AG04449 (cell line): ENCODE data around the gene S100A10.

Experiments used
- CTCF ChIA-PET: fragments of 350-600 bp; formaldehyde crosslinking; extraction: SDS; loops from one replicate; lab custom pipeline; 2021; ENCODE audit warnings: antibody characterized with exemption; lab: Yijun Ruan, JAX
- POLR2A ChIA-PET: fragments of 400-600, 350-600 bp; formaldehyde crosslinking; extraction: SDS; loops from one replicate; lab custom pipeline; 2020; ENCODE audit warnings: antibody characterized with exemption, inconsistent platforms; lab: Yijun Ruan, JAX
- DNase-seq: peaks from one replicate; pipeline ENCODE4 v3.0.0-alpha.2; 2010; ENCODE audit warnings: low read depth, low spot score
- H3K4me3 ChIP-seq: 2 replicates; pipeline ENCODE4 v1.5.1; 2011; ENCODE audit warnings: low read depth, mild to moderate bottlenecking, control low read depth, low read length
- TF ChIP-seq, protein P1 (sequence below): IDR thresholded peaks from one replicate; pipeline ENCODE4 v1.5.1; 2011; ENCODE audit warnings: mild to moderate bottlenecking, moderate library complexity, low read length, control low read depth, inconsistent platforms; ENCODE audit not compliant: insufficient read depth; ENCODE audit errors: missing control alignments

S100A10 gene

DNA sequence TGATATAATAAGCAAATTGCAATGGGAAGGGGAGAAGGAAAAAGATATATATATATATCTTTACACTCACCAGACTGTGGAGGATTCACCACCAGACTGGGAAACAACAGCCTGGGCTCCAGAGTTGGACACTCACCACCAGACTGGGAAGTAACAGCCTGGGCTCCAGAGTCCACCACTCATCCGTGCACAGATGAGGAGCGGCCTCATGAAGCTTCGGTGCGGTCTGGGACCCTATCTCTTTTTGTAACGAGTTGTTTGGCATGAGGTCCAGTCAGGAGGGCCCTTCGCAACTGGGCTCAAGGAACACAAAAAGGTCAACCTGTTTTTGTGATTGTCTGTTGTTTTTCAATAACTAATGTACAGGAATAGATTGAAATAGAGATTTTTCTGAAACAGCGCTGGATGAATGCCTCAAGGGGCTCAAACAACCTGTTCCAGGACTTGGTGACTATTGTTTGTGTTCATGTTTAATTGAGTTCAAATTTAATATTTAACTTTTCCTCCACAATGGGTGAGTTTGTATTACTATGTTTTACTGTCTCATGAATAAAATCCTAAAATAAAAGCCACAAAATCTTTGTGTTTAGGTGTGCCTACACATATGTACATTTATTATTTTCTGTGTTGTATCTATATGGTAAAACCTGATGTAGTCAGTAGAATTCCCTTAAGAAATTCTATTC, 40.1 kb downstream of the S100A10 start:
- H3K4me3 ChIP-seq = no peak overlapping the region
- DNase-seq = no peak
- CTCF ChIA-PET = interaction anchor here (1.1 to 1.9 kb wide), 6 partner anchors 15 to 48 kb away, joined by 4 to 7 read pairs (median 6); no protein-coding TSS in a partner anchor
- TF ChIP-seq, protein P1, sequence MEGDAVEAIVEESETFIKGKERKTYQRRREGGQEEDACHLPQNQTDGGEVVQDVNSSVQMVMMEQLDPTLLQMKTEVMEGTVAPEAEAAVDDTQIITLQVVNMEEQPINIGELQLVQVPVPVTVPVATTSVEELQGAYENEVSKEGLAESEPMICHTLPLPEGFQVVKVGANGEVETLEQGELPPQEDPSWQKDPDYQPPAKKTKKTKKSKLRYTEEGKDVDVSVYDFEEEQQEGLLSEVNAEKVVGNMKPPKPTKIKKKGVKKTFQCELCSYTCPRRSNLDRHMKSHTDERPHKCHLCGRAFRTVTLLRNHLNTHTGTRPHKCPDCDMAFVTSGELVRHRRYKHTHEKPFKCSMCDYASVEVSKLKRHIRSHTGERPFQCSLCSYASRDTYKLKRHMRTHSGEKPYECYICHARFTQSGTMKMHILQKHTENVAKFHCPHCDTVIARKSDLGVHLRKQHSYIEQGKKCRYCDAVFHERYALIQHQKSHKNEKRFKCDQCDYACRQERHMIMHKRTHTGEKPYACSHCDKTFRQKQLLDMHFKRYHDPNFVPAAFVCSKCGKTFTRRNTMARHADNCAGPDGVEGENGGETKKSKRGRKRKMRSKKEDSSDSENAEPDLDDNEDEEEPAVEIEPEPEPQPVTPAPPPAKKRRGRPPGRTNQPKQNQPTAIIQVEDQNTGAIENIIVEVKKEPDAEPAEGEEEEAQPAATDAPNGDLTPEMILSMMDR = no peak
- POLR2A ChIA-PET = no interaction called here

GRCh38 chr1:151952811-151953210, 40.8 kb downstream of the S100A10 start:
- TF ChIP-seq, protein P1 = no peak
- POLR2A ChIA-PET = no interaction called here
- CTCF ChIA-PET = interaction anchor here (0.9 to 1.9 kb wide), 9 partner anchors 10 to 82 kb away, joined by 3 to 7 read pairs (median 4); no protein-coding TSS in a partner anchor
- no peak overlapping the region for H3K4me3 ChIP-seq
- no peak for DNase-seq

DNA sequence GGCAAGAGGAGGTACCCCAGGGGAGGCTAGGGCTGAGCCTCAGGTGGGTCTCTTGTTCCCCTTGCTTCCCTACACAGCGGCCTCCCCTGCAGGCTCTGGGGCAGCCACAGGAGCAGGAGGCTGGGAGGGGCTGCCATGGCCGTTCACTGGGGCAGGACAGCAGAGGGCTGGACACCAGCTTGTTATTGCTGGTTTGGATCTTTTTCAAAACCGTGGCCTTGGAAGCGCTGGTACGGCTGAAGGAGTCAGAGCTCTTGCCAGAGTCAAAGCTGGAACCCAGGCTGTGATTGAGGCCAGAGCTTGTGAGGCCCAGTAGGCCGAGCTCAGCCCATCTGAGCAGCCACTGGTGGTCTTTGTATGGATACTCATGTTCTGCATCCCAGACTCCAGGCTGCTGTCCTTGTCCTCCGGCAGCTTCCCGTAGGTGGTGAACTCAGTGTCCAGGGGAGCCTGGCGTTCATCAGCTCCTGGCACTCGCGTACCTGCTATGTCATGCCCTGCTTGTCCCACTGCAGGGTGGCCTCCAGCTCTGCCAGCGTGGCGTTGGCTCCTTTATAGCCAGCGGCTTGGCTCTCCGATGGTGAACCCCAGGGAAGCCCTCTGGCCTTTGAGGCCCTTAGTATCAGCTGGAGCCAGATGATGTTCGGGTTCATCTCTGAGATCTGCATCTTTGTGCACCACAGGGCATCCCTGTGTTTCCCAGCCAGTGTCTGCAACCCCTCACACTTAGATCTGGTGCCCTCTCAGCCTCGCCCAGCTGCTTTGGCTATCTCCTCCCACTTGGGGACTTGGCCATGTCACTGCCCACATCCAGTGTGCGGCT, 44.1 kb downstream of the S100A10 start:
- no peak for DNase-seq
- ChIA-PET POLR2A (no interaction called here), CTCF (interaction anchor here (0.6 to 3.0 kb wide), 10 partner anchors 8 to 65 kb away, joined by 3 to 22 read pairs (median 6); no protein-coding TSS in a partner anchor)
- no peak overlapping the region for H3K4me3 ChIP-seq
- TF ChIP-seq, protein P1 = no peak

- CTCF ChIA-PET = interaction anchor here (0.8 to 3.0 kb wide), 6 partner anchors 10 to 65 kb away, joined by 3 to 22 read pairs (median 8); no protein-coding TSS in a partner anchor
- no peak overlapping the region for H3K4me3 ChIP-seq
- TF ChIP-seq, protein P1 = no peak
- POLR2A ChIA-PET = no interaction called here
- no peak for DNase-seq
Measured at GRCh38 chr1:151948506-151948905, 45.2 kb downstream of the S100A10 start.

DNA sequence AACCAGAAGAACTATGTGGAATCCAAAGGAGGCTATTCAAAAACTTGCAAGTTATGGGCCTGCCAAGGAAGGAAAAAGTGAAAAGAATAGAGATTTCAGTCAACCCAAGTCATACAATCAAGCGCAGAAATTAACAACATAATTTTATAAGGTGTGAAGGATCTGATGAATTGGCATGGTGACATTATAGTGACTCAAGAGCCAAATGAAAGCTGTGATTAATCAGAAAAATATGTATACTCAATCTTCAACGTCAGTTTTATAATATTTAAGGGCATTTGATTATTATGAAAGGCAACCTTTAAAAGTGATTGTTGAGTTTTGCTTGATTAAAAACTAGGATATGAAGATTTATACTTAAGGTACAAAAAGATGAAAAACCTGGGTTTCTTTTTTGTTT, 46.5 kb downstream of the S100A10 start:
- TF ChIP-seq, protein P1 = no peak
- no peak for DNase-seq
- ChIA-PET CTCF (interaction anchor here (0.7 to 3.2 kb wide), 5 partner anchors 13 to 54 kb away, joined by 3 to 36 read pairs (median 5); no protein-coding TSS in a partner anchor), POLR2A (no interaction called here)
- no peak overlapping the region for H3K4me3 ChIP-seq
